Astrocyte of the spinal cord (primary cell): ENCODE measurements around the gene MBD5.

Experiments
- DNase-seq: peaks from one replicate; pipeline ENCODE4 v3.0.0; 2011; ENCODE audit warnings: low read depth, low spot score
- H3K4me3 ChIP-seq: 2 replicates; pipeline ENCODE4 v1.5.1; 2011; ENCODE audit warnings: low read depth, mild to moderate bottlenecking, low read length, moderate library complexity
- CTCF ChIP-seq: IDR thresholded peaks from 2 replicates; pipeline ENCODE4 v1.5.1; 2012; ENCODE audit warnings: low read depth, mild to moderate bottlenecking, low read length, inconsistent platforms
- in situ Hi-C: cut with HindIII; loops from 2 replicates; pipeline ENCODE4 v1.10.0; 2017; ENCODE audit warnings: low sequenced_read_pairs

MBD5 gene

GRCh38 chr2:148351437-148352143 is 330.7 kb downstream of the MBD5 start:
- no peak overlapping the region for H3K4me3 ChIP-seq
- DNase-seq, result no peak
- in situ Hi-C loops, result no loop called here
- TF ChIP-seq CTCF, result no peak

GRCh38 chr2:148358375-148358774 is 337.5 kb downstream of the MBD5 start:
- no peak overlapping the region for H3K4me3 ChIP-seq
- TF ChIP-seq CTCF, result no peak
- DNase-seq, result no peak
- in situ Hi-C loops, result no loop called here

GRCh38 chr2:148360662-148361061 is 339.8 kb downstream of the MBD5 start:
- no peak overlapping the region for H3K4me3 ChIP-seq
- no peak for DNase-seq
- TF ChIP-seq CTCF, result no peak
- in situ Hi-C loops, result no loop called here

GRCh38 chr2:148362144-148362796 is 341.4 kb downstream of the MBD5 start:
- TF ChIP-seq CTCF, result no peak
- DNase-seq, result no peak
- H3K4me3 ChIP-seq, result no peak overlapping the region
- in situ Hi-C loops, result no loop called here

- in situ Hi-C loops, result no loop called here
- no peak for DNase-seq
- TF ChIP-seq CTCF, result no peak
- H3K4me3 ChIP-seq, result no peak overlapping the region
Observed at GRCh38 chr2:148375214-148375613, 354.3 kb downstream of the MBD5 start.

GRCh38 chr2:148391324-148391723 is 370.4 kb downstream of the MBD5 start:
- no peak overlapping the region for H3K4me3 ChIP-seq
- no peak for TF ChIP-seq CTCF
- in situ Hi-C loops, result no loop called here
- DNase-seq, result peak; percentile 30
